GM23338 (cell line): Measurements from ENCODE around the gene COL25A1. TPM values are rescaled to one million over a fixed set of nuclear protein-coding genes. Genes with fewer than 3 reads are reported as not detected.

Experiments used
- ATAC-seq: fragments of 200-7000 bp; cut with Tn5 transposase; 3 replicates; pipeline ENCODE4 v1.9.1; 2020
- DNase-seq: peaks from one replicate; pipeline ENCODE4 v3.0.0-alpha.2; 2015; ENCODE audit warnings: low spot score
- H2AFZ ChIP-seq: fragments of 200-600 bp; sonication (generic); 2 replicates; pipeline ENCODE4 v1.8.0; 2016; ENCODE audit warnings: antibody characterized with exemption, mild to moderate bottlenecking, moderate library complexity
- H3F3A ChIP-seq: fragments of 200-600 bp; sonication (generic); replicated peaks from 2 replicates; pipeline ENCODE4 v1.8.0; 2017; ENCODE audit warnings: antibody characterized with exemption, mixed run types, low read depth
- H3K27ac ChIP-seq: fragments of 200-600 bp; sonication (generic); 2 replicates; pipeline ENCODE4 v1.6.1; 2016; ENCODE audit warnings: low read depth
- H3K27me3 ChIP-seq: fragments of 200-600 bp; sonication (generic); 2 replicates; pipeline ENCODE4 v1.8.0; 2016; ENCODE audit warnings: mild to moderate bottlenecking, mixed run types, moderate library complexity; ENCODE audit not compliant: insufficient read depth
- H3K36me3 ChIP-seq: fragments of 200-600 bp; sonication (generic); 2 replicates; pipeline ENCODE4 v1.8.0; 2016; ENCODE audit warnings: mild to moderate bottlenecking; ENCODE audit not compliant: insufficient read depth
- H3K4me1 ChIP-seq: fragments of 200-600 bp; sonication (generic); 2 replicates; pipeline ENCODE4 v1.8.0; 2016; ENCODE audit warnings: mild to moderate bottlenecking, moderate library complexity; ENCODE audit not compliant: insufficient read depth
- H3K4me2 ChIP-seq: fragments of 200-600 bp; sonication (generic); 2 replicates; pipeline ENCODE4 v1.7.1; 2017; ENCODE audit warnings: mixed run types
- H3K4me3 ChIP-seq: fragments of 200-600 bp; sonication (generic); 2 replicates; pipeline ENCODE4 v1.6.1; 2016; ENCODE audit warnings: mixed run types
- H3K79me2 ChIP-seq: fragments of 200-600 bp; sonication (generic); replicated peaks from 2 replicates; pipeline ENCODE4 v1.8.0; 2017; ENCODE audit warnings: mild to moderate bottlenecking; ENCODE audit not compliant: insufficient read depth
- H3K9me2 ChIP-seq: fragments of 200-600 bp; sonication (generic); 2 replicates; pipeline ENCODE4 v1.8.0; 2017; ENCODE audit not compliant: insufficient read depth
- H4K20me1 ChIP-seq: fragments of 200-600 bp; sonication (generic); replicated peaks from 2 replicates; pipeline ENCODE4 v1.8.0; 2017; ENCODE audit warnings: mild to moderate bottlenecking; ENCODE audit not compliant: insufficient read depth
- H3K27ac Mint-ChIP-seq: 2 replicates; pipeline ENCODE4 v1.8.0; 2020; ENCODE audit warnings: inconsistent platforms, mild to moderate bottlenecking, moderate library complexity, mixed read lengths
- H3K27me3 Mint-ChIP-seq: 3 replicates; pipeline ENCODE4 v1.8.0; 2022; ENCODE audit warnings: low read depth, mild to moderate bottlenecking, moderate library complexity, mixed read lengths, inconsistent platforms; ENCODE audit not compliant: insufficient read depth, poor library complexity
- H3K36me3 Mint-ChIP-seq: 3 replicates; pipeline ENCODE4 v1.8.0; 2021; ENCODE audit warnings: low read depth, mild to moderate bottlenecking, inconsistent platforms, moderate library complexity, mixed read lengths
- H3K4me1 Mint-ChIP-seq: 3 replicates; pipeline ENCODE4 v1.8.0; 2020; ENCODE audit warnings: mild to moderate bottlenecking, inconsistent platforms, mixed read lengths
- H3K4me3 Mint-ChIP-seq: 3 replicates; pipeline ENCODE4 v1.8.0; 2021; ENCODE audit warnings: moderate library complexity, mild to moderate bottlenecking, inconsistent platforms, mixed read lengths
- H3K9me3 Mint-ChIP-seq: 3 replicates; pipeline ENCODE4 v1.8.0; 2020; ENCODE audit warnings: moderate library complexity, mild to moderate bottlenecking, inconsistent platforms, mixed read lengths
- CREB1 ChIP-seq: fragments of 250-450 bp; sonication (Bioruptor Pico); IDR thresholded peaks from 2 replicates; pipeline ENCODE4 v1.5.0; 2020; ENCODE audit warnings: low read depth, mild to moderate bottlenecking, moderate library complexity
- EZH2 ChIP-seq: fragments of 200-600 bp; sonication (generic); IDR thresholded peaks from one replicate; pipeline ENCODE4 v1.8.0; 2017; ENCODE audit warnings: antibody characterized with exemption, mild to moderate bottlenecking, low read depth; ENCODE audit not compliant: unreplicated experiment
- EZH2phosphoT487 ChIP-seq: fragments of 200-600 bp; sonication (generic); IDR thresholded peaks from one replicate; pipeline ENCODE4 v1.8.1; 2018; ENCODE audit warnings: antibody characterized with exemption; ENCODE audit not compliant: unreplicated experiment
- JUNB ChIP-seq: IDR thresholded peaks from one replicate; pipeline ENCODE4 v1.6.1; 2016; ENCODE audit warnings: antibody characterized with exemption; ENCODE audit not compliant: unreplicated experiment
- NANOG ChIP-seq: IDR thresholded peaks from 2 replicates; pipeline ENCODE4 v1.6.1; 2016; ENCODE audit warnings: antibody characterized with exemption, borderline replicate concordance
- POLR2AphosphoS5 ChIP-seq: IDR thresholded peaks from 2 replicates; pipeline ENCODE4 v1.6.1; 2016; ENCODE audit warnings: antibody characterized with exemption, low read depth
- STAT1 ChIP-seq: IDR thresholded peaks from one replicate; pipeline ENCODE4 v1.6.1; 2016; ENCODE audit warnings: antibody characterized with exemption; ENCODE audit not compliant: unreplicated experiment
- ZNF114 ChIP-seq: fragments of 250-450 bp; sonication (Bioruptor Pico); IDR thresholded peaks from 2 replicates; pipeline ENCODE4 v1.5.0; 2020; ENCODE audit warnings: mild to moderate bottlenecking, moderate library complexity
- ZNF331 ChIP-seq: fragments of 250-450 bp; sonication (Bioruptor Pico); IDR thresholded peaks from 2 replicates; pipeline ENCODE4 v1.5.0; 2020; ENCODE audit warnings: low read depth, mild to moderate bottlenecking, moderate library complexity
- ZNF462 ChIP-seq: fragments of 250-450 bp; sonication (Bioruptor Pico); IDR thresholded peaks from 2 replicates; pipeline ENCODE4 v1.5.0; 2020; ENCODE audit warnings: mild to moderate bottlenecking, moderate library complexity
- polyA plus RNA-seq: library from polyadenylated mRNA; unstranded; fragments of >200 nt; fragmentation: Nextera tagmentation; extraction: Ambion mirVana; gene quantifications from 2 replicates; pipeline ENCODE4 v1.2.1, GENCODE V29; 2016
- total RNA-seq: library from RNA; depleted of rRNA; stranded (reverse); fragments of >200 nt; shearing (Covaris generic); gene quantifications from 2 replicates; pipeline ENCODE4 v1.2.3, GENCODE V29; 2014
- TF ChIP-seq, protein P1 (sequence below): IDR thresholded peaks from 2 replicates; pipeline ENCODE4 v1.6.1; 2016; ENCODE audit warnings: antibody characterized with exemption
- TF ChIP-seq, protein P2 (sequence below): IDR thresholded peaks from one replicate; pipeline ENCODE4 v1.6.1; 2018; ENCODE audit warnings: antibody characterized with exemption; ENCODE audit not compliant: unreplicated experiment
- TF ChIP-seq, protein P3 (sequence below), 2 experiments: fragments of 200-600 bp in 1 of 2; sonication (generic) in 1 of 2; conservative IDR thresholded peaks; 2 replicates each; pipeline versions ENCODE4 v1.5.1 to v1.6.1; 2016 to 2017; ENCODE audit warnings: antibody characterized with exemption in 2 of 2, low read depth in 2 of 2, mild to moderate bottlenecking in 2 of 2, moderate library complexity in 1 of 2

COL25A1 gene
- total and polyA plus RNA-seq, 2 experiments from 2014 or later = 3.9 to 5.6 TPM

DNA sequence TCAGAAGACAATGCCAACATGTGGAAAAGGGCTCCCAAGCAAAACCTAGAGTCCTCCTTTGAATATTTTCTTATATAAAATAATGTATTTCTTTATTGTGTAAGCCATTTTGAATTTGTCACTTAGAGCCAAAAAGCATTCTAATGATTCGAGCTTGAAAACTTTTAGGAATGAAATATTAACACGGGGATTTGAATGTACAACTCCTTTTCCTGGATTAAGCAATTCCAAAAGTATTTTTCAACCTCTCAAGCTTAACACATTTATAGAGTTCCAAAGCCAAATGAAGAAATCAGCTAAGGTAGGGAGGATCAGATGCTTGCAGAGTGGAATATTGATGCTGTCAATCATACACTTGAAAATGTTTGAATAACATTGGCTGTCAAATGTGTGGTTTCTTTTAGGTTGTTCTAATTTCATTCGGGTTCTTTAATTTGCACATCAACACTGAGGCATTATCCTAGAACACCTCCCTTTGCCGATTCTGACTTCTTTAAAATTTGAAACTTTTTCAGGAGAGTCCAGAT is 472.4 kb downstream of the COL25A1 start:
- Mint-ChIP-seq H3K4me3 (no peak overlapping the region), H3K4me1 (no peaks in the 10 kb centered on the region), H3K27me3 (no peaks in the 10 kb centered on the region), H3K27ac (no peak overlapping the region), H3K9me3 (no peaks in the 10 kb centered on the region), H3K36me3 (no peaks in the 10 kb centered on the region)
- H3K79me2 ChIP-seq = no peaks in the 10 kb centered on the region
- no peaks in the 10 kb centered on the region for H3K9me2 ChIP-seq
- no peak overlapping the region for H2AFZ ChIP-seq
- no peak overlapping the region for H3K27ac ChIP-seq
- no peaks in the 10 kb centered on the region for H3F3A ChIP-seq
- no peak for DNase-seq
- no peaks in the 10 kb centered on the region for H3K36me3 ChIP-seq
- TF ChIP-seq ZNF114 (CRISPR knock-in tag) (no peak), ZNF331 (CRISPR knock-in tag) (no peak), STAT1 (no peak), ZNF462 (no peak), EZH2phosphoT487 (no peak), JUNB (no peak), CREB1 (no peak), EZH2 (no peak), NANOG (no peak), POLR2AphosphoS5 (no peak)
- TF ChIP-seq, protein P1, sequence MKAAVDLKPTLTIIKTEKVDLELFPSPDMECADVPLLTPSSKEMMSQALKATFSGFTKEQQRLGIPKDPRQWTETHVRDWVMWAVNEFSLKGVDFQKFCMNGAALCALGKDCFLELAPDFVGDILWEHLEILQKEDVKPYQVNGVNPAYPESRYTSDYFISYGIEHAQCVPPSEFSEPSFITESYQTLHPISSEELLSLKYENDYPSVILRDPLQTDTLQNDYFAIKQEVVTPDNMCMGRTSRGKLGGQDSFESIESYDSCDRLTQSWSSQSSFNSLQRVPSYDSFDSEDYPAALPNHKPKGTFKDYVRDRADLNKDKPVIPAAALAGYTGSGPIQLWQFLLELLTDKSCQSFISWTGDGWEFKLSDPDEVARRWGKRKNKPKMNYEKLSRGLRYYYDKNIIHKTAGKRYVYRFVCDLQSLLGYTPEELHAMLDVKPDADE = no peak
- TF ChIP-seq, protein P2, sequence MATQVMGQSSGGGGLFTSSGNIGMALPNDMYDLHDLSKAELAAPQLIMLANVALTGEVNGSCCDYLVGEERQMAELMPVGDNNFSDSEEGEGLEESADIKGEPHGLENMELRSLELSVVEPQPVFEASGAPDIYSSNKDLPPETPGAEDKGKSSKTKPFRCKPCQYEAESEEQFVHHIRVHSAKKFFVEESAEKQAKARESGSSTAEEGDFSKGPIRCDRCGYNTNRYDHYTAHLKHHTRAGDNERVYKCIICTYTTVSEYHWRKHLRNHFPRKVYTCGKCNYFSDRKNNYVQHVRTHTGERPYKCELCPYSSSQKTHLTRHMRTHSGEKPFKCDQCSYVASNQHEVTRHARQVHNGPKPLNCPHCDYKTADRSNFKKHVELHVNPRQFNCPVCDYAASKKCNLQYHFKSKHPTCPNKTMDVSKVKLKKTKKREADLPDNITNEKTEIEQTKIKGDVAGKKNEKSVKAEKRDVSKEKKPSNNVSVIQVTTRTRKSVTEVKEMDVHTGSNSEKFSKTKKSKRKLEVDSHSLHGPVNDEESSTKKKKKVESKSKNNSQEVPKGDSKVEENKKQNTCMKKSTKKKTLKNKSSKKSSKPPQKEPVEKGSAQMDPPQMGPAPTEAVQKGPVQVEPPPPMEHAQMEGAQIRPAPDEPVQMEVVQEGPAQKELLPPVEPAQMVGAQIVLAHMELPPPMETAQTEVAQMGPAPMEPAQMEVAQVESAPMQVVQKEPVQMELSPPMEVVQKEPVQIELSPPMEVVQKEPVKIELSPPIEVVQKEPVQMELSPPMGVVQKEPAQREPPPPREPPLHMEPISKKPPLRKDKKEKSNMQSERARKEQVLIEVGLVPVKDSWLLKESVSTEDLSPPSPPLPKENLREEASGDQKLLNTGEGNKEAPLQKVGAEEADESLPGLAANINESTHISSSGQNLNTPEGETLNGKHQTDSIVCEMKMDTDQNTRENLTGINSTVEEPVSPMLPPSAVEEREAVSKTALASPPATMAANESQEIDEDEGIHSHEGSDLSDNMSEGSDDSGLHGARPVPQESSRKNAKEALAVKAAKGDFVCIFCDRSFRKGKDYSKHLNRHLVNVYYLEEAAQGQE = no peak
- TF ChIP-seq, protein P3, sequence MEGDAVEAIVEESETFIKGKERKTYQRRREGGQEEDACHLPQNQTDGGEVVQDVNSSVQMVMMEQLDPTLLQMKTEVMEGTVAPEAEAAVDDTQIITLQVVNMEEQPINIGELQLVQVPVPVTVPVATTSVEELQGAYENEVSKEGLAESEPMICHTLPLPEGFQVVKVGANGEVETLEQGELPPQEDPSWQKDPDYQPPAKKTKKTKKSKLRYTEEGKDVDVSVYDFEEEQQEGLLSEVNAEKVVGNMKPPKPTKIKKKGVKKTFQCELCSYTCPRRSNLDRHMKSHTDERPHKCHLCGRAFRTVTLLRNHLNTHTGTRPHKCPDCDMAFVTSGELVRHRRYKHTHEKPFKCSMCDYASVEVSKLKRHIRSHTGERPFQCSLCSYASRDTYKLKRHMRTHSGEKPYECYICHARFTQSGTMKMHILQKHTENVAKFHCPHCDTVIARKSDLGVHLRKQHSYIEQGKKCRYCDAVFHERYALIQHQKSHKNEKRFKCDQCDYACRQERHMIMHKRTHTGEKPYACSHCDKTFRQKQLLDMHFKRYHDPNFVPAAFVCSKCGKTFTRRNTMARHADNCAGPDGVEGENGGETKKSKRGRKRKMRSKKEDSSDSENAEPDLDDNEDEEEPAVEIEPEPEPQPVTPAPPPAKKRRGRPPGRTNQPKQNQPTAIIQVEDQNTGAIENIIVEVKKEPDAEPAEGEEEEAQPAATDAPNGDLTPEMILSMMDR (conservative IDR thresholded peaks at IDR 0.05; ENCODE audit: low read depth in 2 of 2) = no peak
- H4K20me1 ChIP-seq = no peaks in the 10 kb centered on the region
- H3K27me3 ChIP-seq = no peaks in the 10 kb centered on the region
- no peak overlapping the region for H3K4me3 ChIP-seq
- no peak overlapping the region for H3K4me2 ChIP-seq
- H3K4me1 ChIP-seq = no peaks in the 10 kb centered on the region
- no peak for ATAC-seq
